Measurements from ENCODE around the gene NUP107. TPM values are rescaled to one million over a fixed set of nuclear protein-coding genes. Genes with fewer than 3 reads are reported as not detected.

The NUP107 gene
- total and polyA plus RNA-seq, 3 donors from 2014 or later = 40.3 to 76.1 (median 63.4) TPM

DNA sequence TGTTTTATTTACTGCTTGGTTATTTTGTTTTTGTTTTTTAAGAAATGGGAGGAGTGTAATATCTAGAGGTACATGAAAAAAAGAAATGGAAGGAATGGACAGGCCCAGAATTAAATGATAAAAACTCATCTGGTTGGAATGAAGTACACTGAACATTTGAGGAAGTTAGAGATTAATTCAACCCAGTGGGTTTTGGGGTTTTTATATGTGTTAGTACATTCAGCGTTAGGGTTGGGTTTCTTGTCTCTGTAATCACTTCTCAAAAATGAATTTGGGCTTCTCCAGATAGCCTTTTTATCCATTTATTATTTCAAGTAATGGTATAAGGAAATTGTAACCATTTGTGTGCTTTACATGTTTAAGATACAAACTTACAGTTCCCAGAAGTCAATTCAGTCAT is 19.5 kb upstream of the NUP107 start:
- Histone ChIP-seq H3K4me1 (no peaks in the 10 kb centered on the region), H3K9me3 (no peaks in the 10 kb centered on the region), H3K36me3 (ENCODE audit: low read depth, missing control alignments) (no peaks in the 10 kb centered on the region), H3K27ac (no peak overlapping the region), H3K4me3 (no peak overlapping the region), H3K27me3 (no peaks in the 10 kb centered on the region)
- intact Hi-C loops (cut with DNase I; ENCODE audit: low total_unique reads) = no loop called here
- TF ChIP-seq POLR2A (IDR thresholded peaks at IDR 0.05) = no peak
- TF ChIP-seq, protein P1, sequence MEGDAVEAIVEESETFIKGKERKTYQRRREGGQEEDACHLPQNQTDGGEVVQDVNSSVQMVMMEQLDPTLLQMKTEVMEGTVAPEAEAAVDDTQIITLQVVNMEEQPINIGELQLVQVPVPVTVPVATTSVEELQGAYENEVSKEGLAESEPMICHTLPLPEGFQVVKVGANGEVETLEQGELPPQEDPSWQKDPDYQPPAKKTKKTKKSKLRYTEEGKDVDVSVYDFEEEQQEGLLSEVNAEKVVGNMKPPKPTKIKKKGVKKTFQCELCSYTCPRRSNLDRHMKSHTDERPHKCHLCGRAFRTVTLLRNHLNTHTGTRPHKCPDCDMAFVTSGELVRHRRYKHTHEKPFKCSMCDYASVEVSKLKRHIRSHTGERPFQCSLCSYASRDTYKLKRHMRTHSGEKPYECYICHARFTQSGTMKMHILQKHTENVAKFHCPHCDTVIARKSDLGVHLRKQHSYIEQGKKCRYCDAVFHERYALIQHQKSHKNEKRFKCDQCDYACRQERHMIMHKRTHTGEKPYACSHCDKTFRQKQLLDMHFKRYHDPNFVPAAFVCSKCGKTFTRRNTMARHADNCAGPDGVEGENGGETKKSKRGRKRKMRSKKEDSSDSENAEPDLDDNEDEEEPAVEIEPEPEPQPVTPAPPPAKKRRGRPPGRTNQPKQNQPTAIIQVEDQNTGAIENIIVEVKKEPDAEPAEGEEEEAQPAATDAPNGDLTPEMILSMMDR (IDR thresholded peaks at IDR 0.05) = no peak
- 78 to 88% methylated on average over 1 of the region's 1 CpG for WGBS, 2 donors
- DNase-seq = no peak

- TF ChIP-seq, protein P1 (IDR thresholded peaks at IDR 0.05) = no peak
- no peak for TF ChIP-seq POLR2A (IDR thresholded peaks at IDR 0.05)
- Histone ChIP-seq H3K36me3 (ENCODE audit: low read depth, missing control alignments) (no peaks in the 10 kb centered on the region), H3K9me3 (no peaks in the 10 kb centered on the region), H3K4me3 (no peak overlapping the region), H3K27me3 (no peaks in the 10 kb centered on the region), H3K27ac (no peak overlapping the region), H3K4me1 (no peaks in the 10 kb centered on the region)
- WGBS, 2 donors = 47 to 63% methylated on average over 1 of the region's 1 CpG
- intact Hi-C loops (cut with DNase I; ENCODE audit: low total_unique reads) = no loop called here
- no peak for DNase-seq
These were observed 18.9 kb upstream of the NUP107 start for GRCh38 chr12:68667896-68668295.

- 78 to 81% methylated on average over 4 of the region's 4 CpGs for WGBS, 2 donors
- Histone ChIP-seq H3K27me3 (no peaks in the 10 kb centered on the region), H3K36me3 (ENCODE audit: low read depth, missing control alignments) (no peaks in the 10 kb centered on the region), H3K27ac (no peak overlapping the region), H3K4me3 (no peak overlapping the region), H3K4me1 (no peaks in the 10 kb centered on the region), H3K9me3 (no peaks in the 10 kb centered on the region)
- intact Hi-C loops (cut with DNase I; ENCODE audit: low total_unique reads) = no loop called here
- no peak for DNase-seq
- TF ChIP-seq, protein P1 (IDR thresholded peaks at IDR 0.05) = no peak
- no peak for TF ChIP-seq POLR2A (IDR thresholded peaks at IDR 0.05)
These were observed 15.6 kb upstream of the NUP107 start for GRCh38 chr12:68671179-68671578.

- no peak overlapping the region for H3K4me3 ChIP-seq
- no peak for DNase-seq
- TF ChIP-seq POLR2A (IDR thresholded peaks at IDR 0.05) = no peak
- TF ChIP-seq, protein P1 (IDR thresholded peaks at IDR 0.05) = no peak
- H3K27me3 ChIP-seq = no peaks in the 10 kb centered on the region
- H3K27ac ChIP-seq = no peak overlapping the region
- no peaks in the 10 kb centered on the region for H3K36me3 ChIP-seq (ENCODE audit: low read depth, missing control alignments)
- intact Hi-C loops (cut with DNase I; ENCODE audit: low total_unique reads) = no loop called here
- H3K4me1 ChIP-seq = no peaks in the 10 kb centered on the region
- 91 to 95% methylated on average over 4 of the region's 4 CpGs for WGBS, 2 donors
- no peaks in the 10 kb centered on the region for H3K9me3 ChIP-seq
These were observed 13.0 kb upstream of the NUP107 start for GRCh38 chr12:68673788-68674187.

DNA sequence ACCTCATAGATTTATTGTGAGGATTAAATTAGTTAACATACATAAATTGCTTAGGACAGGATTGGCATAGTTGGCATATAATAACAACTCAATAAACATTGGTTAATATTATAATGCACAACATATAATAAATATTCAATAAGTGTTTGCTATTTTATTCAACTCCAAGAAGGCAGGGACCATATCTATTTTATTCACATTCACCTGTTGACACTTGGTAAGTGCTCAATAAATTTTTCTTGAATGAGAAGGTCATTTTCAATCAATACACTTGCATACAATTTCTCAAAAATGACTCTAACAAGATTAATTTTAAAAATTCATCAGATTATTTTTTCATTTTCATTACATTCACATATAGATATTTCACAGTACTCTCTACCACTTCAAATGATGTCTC is 12.4 kb upstream of the NUP107 start:
- no peaks in the 10 kb centered on the region for H3K27me3 ChIP-seq
- H3K36me3 ChIP-seq (ENCODE audit: low read depth, missing control alignments) = no peaks in the 10 kb centered on the region
- H3K4me3 ChIP-seq = no peak overlapping the region
- intact Hi-C loops (cut with DNase I; ENCODE audit: low total_unique reads) = no loop called here
- H3K27ac ChIP-seq = no peak overlapping the region
- DNase-seq = no peak
- no peaks in the 10 kb centered on the region for H3K9me3 ChIP-seq
- TF ChIP-seq POLR2A (IDR thresholded peaks at IDR 0.05) = no peak
- TF ChIP-seq, protein P1 (IDR thresholded peaks at IDR 0.05) = no peak
- H3K4me1 ChIP-seq = no peaks in the 10 kb centered on the region

All from testis (tissue), 3 donors.